HepG2 (cell line): ENCODE results near the gene CORO1C. TPM values are rescaled to one million over a fixed set of nuclear protein-coding genes. Genes with fewer than 3 reads are reported as not detected.

Source experiments
- EP300 ChIP-seq, 3 experiments: sonication (generic) in 1 of 3; formaldehyde crosslinking in 1 of 3; IDR thresholded peaks; 2 replicates each; pipeline versions ENCODE4 v1.5.1 to v1.6.1; 2011 to 2020; ENCODE audit warnings: low read depth in 2 of 3, low read length in 2 of 3, borderline replicate concordance in 1 of 3, improper control_type of control experiment in 1 of 3, mild to moderate bottlenecking in 1 of 3, missing genetic modification reagents in 1 of 3, moderate library complexity in 1 of 3
- ETS1 ChIP-seq: sonication (generic); formaldehyde crosslinking; IDR thresholded peaks from 2 replicates; pipeline ENCODE4 v1.4.0; 2020; ENCODE audit warnings: missing genetic modification reagents
- KDM4B ChIP-seq: sonication (generic); formaldehyde crosslinking; IDR thresholded peaks from 2 replicates; pipeline ENCODE4 v1.4.0; 2020; ENCODE audit warnings: missing genetic modification reagents
- MYPOP ChIP-seq: sonication (generic); formaldehyde crosslinking; IDR thresholded peaks from 2 replicates; pipeline ENCODE4 v1.8.1; 2023; ENCODE audit warnings: mild to moderate bottlenecking, moderate library complexity, missing genetic modification reagents
- RFX1 ChIP-seq: fragments of 450-650 bp; IDR thresholded peaks from 2 replicates; pipeline ENCODE4 v1.6.1; 2017
- SIN3A ChIP-seq: IDR thresholded peaks from 2 replicates; pipeline ENCODE4 v1.6.1; 2011; ENCODE audit warnings: low read depth, mild to moderate bottlenecking, control low read depth, low read length, borderline replicate concordance
- SP2 ChIP-seq: sonication (generic); formaldehyde crosslinking; IDR thresholded peaks from 2 replicates; pipeline ENCODE4 v1.5.1; 2020; ENCODE audit warnings: mild to moderate bottlenecking, missing genetic modification reagents
- ZBTB38 ChIP-seq: sonication (generic); formaldehyde crosslinking; IDR thresholded peaks from 2 replicates; pipeline ENCODE4 v1.5.1; 2020; ENCODE audit warnings: mild to moderate bottlenecking, missing genetic modification reagents
- ZC3H13 ChIP-seq: sonication (generic); formaldehyde crosslinking; IDR thresholded peaks from 2 replicates; pipeline ENCODE4 v1.8.1; 2023; ENCODE audit warnings: mild to moderate bottlenecking, missing genetic modification reagents, moderate library complexity
- ZNF3 ChIP-seq: IDR thresholded peaks from 2 replicates; pipeline ENCODE4 v1.7.0; 2017; ENCODE audit warnings: inconsistent platforms
- ZNF460 ChIP-seq: sonication (generic); formaldehyde crosslinking; IDR thresholded peaks from 2 replicates; pipeline ENCODE4 v1.5.1; 2020; ENCODE audit warnings: missing genetic modification reagents, mild to moderate bottlenecking, borderline replicate concordance
- ZNF850 ChIP-seq: sonication (generic); formaldehyde crosslinking; conservative IDR thresholded peaks from 2 replicates; pipeline ENCODE4 v1.9.0; 2021; ENCODE audit warnings: mild to moderate bottlenecking, missing genetic modification reagents
- ZSCAN9 ChIP-seq: IDR thresholded peaks from 2 replicates; pipeline ENCODE4 v1.6.1; 2016; ENCODE audit warnings: borderline replicate concordance
- polyA plus RNA-seq, 8 experiments: library from polyadenylated mRNA; depleted of rRNA in 3 of 8; stranded (reverse) in 7 of 8; unstranded in 1 of 8; fragments of >200 nt; fragmentation: Illumina TruSeq in 4 of 8; extraction: Trizol in 4 of 8; gene quantifications; 2 replicates each; pipeline versions ENCODE4 v1.2.1 to v1.2.3, GENCODE V29; 2011 to 2016; ENCODE audit warnings: low read depth in 4 of 8, missing spikeins in 1 of 8, mixed read lengths in 1 of 8; ENCODE audit not compliant: insufficient read depth in 1 of 8
- total RNA-seq, 5 experiments: library from RNA; depleted of rRNA; stranded (reverse); fragments of >200 nt; fragmentation: Illumina TruSeq; extraction: Trizol; gene quantifications; 2 replicates each; pipeline ENCODE4 v1.2.3, GENCODE V29; 2016; ENCODE audit warnings: low read depth in 1 of 5
- TF ChIP-seq, protein P1 (sequence below): conservative IDR thresholded peaks from 2 replicates; pipeline ENCODE4 v1.6.1; 2018; ENCODE audit warnings: missing genetic modification reagents
- TF ChIP-seq, protein P2 (sequence below): sonication (generic); formaldehyde crosslinking; IDR thresholded peaks from 2 replicates; pipeline ENCODE4 v1.5.1; 2020; ENCODE audit warnings: mild to moderate bottlenecking, missing genetic modification reagents
- TF ChIP-seq, protein P3 (sequence below): sonication (generic); formaldehyde crosslinking; IDR thresholded peaks from 2 replicates; pipeline ENCODE4 v1.4.0; 2020; ENCODE audit warnings: mild to moderate bottlenecking, missing genetic modification reagents

CORO1C gene
- total and polyA plus RNA-seq, 2 of the 13 experiments (the other 11 are each of a cell fraction or from before 2014, with no cell fraction given): 73.7 to 131 TPM

DNA sequence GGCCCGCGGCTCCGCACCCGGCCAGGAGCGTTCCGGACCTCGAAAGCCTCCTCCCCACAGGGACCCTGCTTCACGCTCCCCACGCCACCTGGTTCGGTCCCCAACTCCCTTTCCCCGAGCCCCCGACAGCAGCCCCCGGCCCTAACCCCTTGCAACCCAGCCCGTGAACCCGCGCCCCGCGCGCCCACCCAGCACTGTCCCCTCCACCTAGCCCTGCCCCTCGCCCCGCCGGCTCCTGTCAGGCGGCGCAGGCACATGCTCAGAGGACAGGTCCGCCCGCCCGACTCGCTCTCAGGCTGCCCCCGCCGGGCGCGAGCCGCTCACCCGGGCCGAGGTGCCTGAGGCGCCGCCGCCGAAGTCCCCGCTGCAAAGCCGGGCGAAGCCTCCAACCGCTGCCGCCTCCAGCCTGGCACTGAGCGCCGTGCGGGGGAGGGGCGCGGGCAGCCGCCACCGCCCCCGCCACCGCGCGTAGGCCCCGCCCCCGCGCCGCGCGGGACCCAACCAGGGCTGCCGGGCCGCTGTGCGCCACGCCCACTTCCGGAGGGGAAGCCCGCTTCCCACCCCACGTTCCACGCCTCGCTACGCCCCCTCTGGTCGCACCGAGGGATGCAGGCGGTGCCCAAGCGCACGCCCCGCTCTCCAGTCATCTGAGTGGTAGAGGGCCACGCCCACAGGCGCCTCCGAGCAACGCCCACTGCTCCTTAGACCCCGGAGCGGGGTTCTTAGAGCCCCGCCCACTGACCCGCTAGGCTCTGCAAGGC, at the start of gene CORO1C (continued):
- TF ChIP-seq SIN3A (peak; percentile 42; the same call in 1 of the 2 replicates), RFX1 (no peak), ETS1 (CRISPR knock-in tag) (no peak), MYPOP (CRISPR knock-in tag) (0 out of 2 replicates have a peak, but pooled peaks have one; percentile 34), ZNF3 (no peak), ZC3H13 (no peak), SP2 (CRISPR knock-in tag) (peak; percentile 74), KDM4B (CRISPR knock-in tag) (no peak; the same call in 1 of the 2 replicates), ZNF850 (no peak), EP300 (IDR thresholded peaks at IDR 0.05; ENCODE audit: low read depth in 2 of 2, low read length in 2 of 2) (0 out of 4 replicates have a peak, but pooled peaks have one; percentile 4 to 15), EP300 (CRISPR knock-in tag; IDR thresholded peaks at IDR 0.05; ENCODE audit: borderline replicate concordance) (no peak), ZSCAN9 (no peak), ZNF460 (CRISPR knock-in tag) (no peak), ZBTB38 (CRISPR knock-in tag) (0 out of 2 replicates have a peak, but pooled peaks have one; percentile 43)
- TF ChIP-seq, protein P1, sequence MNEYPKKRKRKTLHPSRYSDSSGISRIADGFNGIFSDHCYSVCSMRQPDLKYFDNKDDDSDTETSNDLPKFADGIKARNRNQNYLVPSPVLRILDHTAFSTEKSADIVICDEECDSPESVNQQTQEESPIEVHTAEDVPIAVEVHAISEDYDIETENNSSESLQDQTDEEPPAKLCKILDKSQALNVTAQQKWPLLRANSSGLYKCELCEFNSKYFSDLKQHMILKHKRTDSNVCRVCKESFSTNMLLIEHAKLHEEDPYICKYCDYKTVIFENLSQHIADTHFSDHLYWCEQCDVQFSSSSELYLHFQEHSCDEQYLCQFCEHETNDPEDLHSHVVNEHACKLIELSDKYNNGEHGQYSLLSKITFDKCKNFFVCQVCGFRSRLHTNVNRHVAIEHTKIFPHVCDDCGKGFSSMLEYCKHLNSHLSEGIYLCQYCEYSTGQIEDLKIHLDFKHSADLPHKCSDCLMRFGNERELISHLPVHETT: 0 out of 2 replicates have a peak, but pooled peaks have one; percentile 38
- TF ChIP-seq, protein P2, sequence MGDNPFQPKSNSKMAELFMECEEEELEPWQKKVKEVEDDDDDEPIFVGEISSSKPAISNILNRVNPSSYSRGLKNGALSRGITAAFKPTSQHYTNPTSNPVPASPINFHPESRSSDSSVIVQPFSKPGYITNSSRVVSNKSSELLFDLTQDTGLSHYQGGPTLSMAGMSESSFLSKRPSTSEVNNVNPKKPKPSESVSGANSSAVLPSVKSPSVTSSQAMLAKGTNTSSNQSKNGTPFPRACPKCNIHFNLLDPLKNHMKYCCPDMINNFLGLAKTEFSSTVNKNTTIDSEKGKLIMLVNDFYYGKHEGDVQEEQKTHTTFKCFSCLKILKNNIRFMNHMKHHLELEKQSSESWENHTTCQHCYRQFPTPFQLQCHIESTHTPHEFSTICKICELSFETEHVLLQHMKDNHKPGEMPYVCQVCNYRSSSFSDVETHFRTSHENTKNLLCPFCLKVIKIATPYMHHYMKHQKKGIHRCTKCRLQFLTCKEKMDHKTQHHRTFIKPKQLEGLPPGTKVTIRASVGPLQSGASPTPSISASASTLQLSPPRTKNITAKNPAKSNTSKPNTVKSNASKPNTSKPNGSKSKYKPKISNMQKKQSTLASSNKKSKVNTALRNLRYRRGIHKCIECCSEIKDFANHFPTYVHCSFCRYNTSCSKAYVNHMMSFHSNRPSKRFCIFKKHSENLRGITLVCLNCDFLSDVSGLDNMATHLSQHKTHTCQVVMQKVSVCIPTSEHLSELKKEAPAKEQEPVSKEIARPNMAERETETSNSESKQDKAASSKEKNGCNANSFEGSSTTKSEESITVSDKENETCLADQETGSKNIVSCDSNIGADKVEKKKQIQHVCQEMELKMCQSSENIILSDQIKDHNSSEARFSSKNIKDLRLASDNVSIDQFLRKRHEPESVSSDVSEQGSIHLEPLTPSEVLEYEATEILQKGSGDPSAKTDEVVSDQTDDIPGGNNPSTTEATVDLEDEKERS (CRISPR knock-in tag): no peak
- TF ChIP-seq, protein P3, sequence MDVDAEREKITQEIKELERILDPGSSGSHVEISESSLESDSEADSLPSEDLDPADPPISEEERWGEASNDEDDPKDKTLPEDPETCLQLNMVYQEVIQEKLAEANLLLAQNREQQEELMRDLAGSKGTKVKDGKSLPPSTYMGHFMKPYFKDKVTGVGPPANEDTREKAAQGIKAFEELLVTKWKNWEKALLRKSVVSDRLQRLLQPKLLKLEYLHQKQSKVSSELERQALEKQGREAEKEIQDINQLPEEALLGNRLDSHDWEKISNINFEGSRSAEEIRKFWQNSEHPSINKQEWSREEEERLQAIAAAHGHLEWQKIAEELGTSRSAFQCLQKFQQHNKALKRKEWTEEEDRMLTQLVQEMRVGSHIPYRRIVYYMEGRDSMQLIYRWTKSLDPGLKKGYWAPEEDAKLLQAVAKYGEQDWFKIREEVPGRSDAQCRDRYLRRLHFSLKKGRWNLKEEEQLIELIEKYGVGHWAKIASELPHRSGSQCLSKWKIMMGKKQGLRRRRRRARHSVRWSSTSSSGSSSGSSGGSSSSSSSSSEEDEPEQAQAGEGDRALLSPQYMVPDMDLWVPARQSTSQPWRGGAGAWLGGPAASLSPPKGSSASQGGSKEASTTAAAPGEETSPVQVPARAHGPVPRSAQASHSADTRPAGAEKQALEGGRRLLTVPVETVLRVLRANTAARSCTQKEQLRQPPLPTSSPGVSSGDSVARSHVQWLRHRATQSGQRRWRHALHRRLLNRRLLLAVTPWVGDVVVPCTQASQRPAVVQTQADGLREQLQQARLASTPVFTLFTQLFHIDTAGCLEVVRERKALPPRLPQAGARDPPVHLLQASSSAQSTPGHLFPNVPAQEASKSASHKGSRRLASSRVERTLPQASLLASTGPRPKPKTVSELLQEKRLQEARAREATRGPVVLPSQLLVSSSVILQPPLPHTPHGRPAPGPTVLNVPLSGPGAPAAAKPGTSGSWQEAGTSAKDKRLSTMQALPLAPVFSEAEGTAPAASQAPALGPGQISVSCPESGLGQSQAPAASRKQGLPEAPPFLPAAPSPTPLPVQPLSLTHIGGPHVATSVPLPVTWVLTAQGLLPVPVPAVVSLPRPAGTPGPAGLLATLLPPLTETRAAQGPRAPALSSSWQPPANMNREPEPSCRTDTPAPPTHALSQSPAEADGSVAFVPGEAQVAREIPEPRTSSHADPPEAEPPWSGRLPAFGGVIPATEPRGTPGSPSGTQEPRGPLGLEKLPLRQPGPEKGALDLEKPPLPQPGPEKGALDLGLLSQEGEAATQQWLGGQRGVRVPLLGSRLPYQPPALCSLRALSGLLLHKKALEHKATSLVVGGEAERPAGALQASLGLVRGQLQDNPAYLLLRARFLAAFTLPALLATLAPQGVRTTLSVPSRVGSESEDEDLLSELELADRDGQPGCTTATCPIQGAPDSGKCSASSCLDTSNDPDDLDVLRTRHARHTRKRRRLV (CRISPR knock-in tag): no peak
